ENCODE measurements around the gene AURKB. TPM values are rescaled to one million over a fixed set of nuclear protein-coding genes. Genes with fewer than 3 reads are reported as not detected.

The AURKB gene
- total RNA-seq, 1 experiment from 2014 or later: 141 TPM

GRCh38 chr17:8237175-8237574, 26.8 kb upstream of the AURKB start:
- Histone ChIP-seq H4K20me1 (ENCODE audit: insufficient read depth) (no peaks in the 10 kb centered on the region), H2AFZ (ENCODE audit: low read depth, low read length, poor library complexity, severe bottlenecking) (no peak overlapping the region), H3K9me3 (ENCODE audit: control insufficient read depth in 1 of 2, insufficient read depth in 1 of 2, low read depth in 1 of 2, low read length in 2 of 2) (no peaks in the 10 kb centered on the region), H3K79me2 (ENCODE audit: insufficient read depth, low read length) (peaks cover 30% of the 10 kb centered on the region), H3K36me3 (ENCODE audit: control insufficient read depth in 1 of 2, insufficient read depth in 2 of 2, low read length in 2 of 2) (peaks cover 57% of the 10 kb centered on the region in 2 experiments; a peak in 3 of 4 replicates), H3K4me1 (ENCODE audit: control insufficient read depth in 1 of 2, insufficient read depth in 2 of 2, low read length in 2 of 2) (no peaks in the 10 kb centered on the region), H3K4me3 (replicated peaks in 1 of 2; ENCODE audit: low read depth in 1 of 2, low read length in 2 of 2) (no peak overlapping the region), H3K4me2 (ENCODE audit: low read length) (no peak overlapping the region), H3K9ac (ENCODE audit: low read length) (no peak overlapping the region), H3K9me2 (ENCODE audit: insufficient read depth) (no peaks in the 10 kb centered on the region), H3K27ac (ENCODE audit: low read depth, low read length) (no peak overlapping the region), H3K27me3 (ENCODE audit: insufficient read depth, low read length) (no peaks in the 10 kb centered on the region)
- ATAC-seq (no peak), DNase-seq (ENCODE audit: low read depth, low spot score) (no peak)
- TF ChIP-seq CTCF (IDR thresholded peaks at IDR 0.05 in 2 of 3, conservative IDR thresholded peaks at IDR 0.05 in 1 of 3; ENCODE audit: borderline replicate concordance in 1 of 3, insufficient read depth in 1 of 3, low read depth in 2 of 3, low read length in 2 of 3) (no peak), POLR2AphosphoS5 (IDR thresholded peaks at IDR 0.05; ENCODE audit: low read depth, low read length) (no peak), POLR2A (IDR thresholded peaks at IDR 0.05; ENCODE audit: borderline replicate concordance, extremely low read depth, insufficient read depth, insufficient read length) (no peak), EGR1 (IDR thresholded peaks at IDR 0.05; ENCODE audit: low read depth) (no peak), JUND (IDR thresholded peaks at IDR 0.05) (no peak), SRF (IDR thresholded peaks at IDR 0.05; ENCODE audit: low read depth) (no peak), ZFX (IDR thresholded peaks at IDR 0.05) (no peak), ELF1 (IDR thresholded peaks at IDR 0.05; ENCODE audit: borderline replicate concordance, low read depth) (no peak), REST (IDR thresholded peaks at IDR 0.05; ENCODE audit: low read depth) (no peak), ATF3 (IDR thresholded peaks at IDR 0.05) (no peak), SP1 (IDR thresholded peaks at IDR 0.05; ENCODE audit: low read depth) (no peak), CBX3 (IDR thresholded peaks at IDR 0.05; ENCODE audit: low read depth) (no peak), ZNF274 (IDR thresholded peaks at IDR 0.05; ENCODE audit: low read depth, low read length) (no peak), TCF7L2 (IDR thresholded peaks at IDR 0.05; ENCODE audit: borderline replicate concordance, extremely low read depth, insufficient read depth, insufficient read length) (no peak), ZBTB33 (IDR thresholded peaks at IDR 0.05; ENCODE audit: extremely low read depth, insufficient replicate concordance, low read length) (no peak), SIN3A (IDR thresholded peaks at IDR 0.05; ENCODE audit: low read depth) (no peak), EZH2phosphoT487 (IDR thresholded peaks at IDR 0.05; ENCODE audit: borderline replicate concordance) (no peak), FOSL1 (IDR thresholded peaks at IDR 0.05; ENCODE audit: low read depth) (no peak), YY1 (IDR thresholded peaks at IDR 0.05; ENCODE audit: extremely low read depth, insufficient replicate concordance, low read depth, low read length) (no peak), CEBPB (IDR thresholded peaks at IDR 0.05; ENCODE audit: low read depth) (no peak)
- no TSS peak for BruUV-seq (replicated peaks)
- intact Hi-C loops (cut with micrococcal nuclease): no loop called here
- ChIA-PET RAD21 (ENCODE audit: low non-redundant PET in 1 of 2, low total read pairs in 2 of 2, uncharacterized antibody in 2 of 2, unreplicated experiment in 2 of 2) (no interaction called here), CTCF (no interaction called here), POLR2A (no interaction called here)
